ENCODE measurements around the gene SLC44A3. TPM values are rescaled to one million over a fixed set of nuclear protein-coding genes. Genes with fewer than 3 reads are reported as not detected.

The SLC44A3 gene
- total and polyA plus RNA-seq, 10 donors, result 0.28 to 4.0 (median 0.95) TPM

- Histone ChIP-seq H3K4me1 (peaks cover 0 to 13% (median 3%) of the 10 kb centered on the region in 6 donors), H3K27ac (no peak overlapping the region), H3K36me3 (no peaks in the 10 kb centered on the region), H3K9me3 (no peaks in the 10 kb centered on the region), H3K27me3 (replicated peaks in 1 of 7) (peaks cover 0 to 8% (median 0%) of the 10 kb centered on the region in 7 donors), H3K4me3 (no peak overlapping the region)
- no peak for DNase-seq
- intact Hi-C loops (cut with DNase I; ENCODE audit: low total_unique reads), result no loop called here
- TF ChIP-seq POLR2A (IDR thresholded peaks at IDR 0.05), result no peak
- TF ChIP-seq CTCF (IDR thresholded peaks at IDR 0.05 in 8 of 11, conservative IDR thresholded peaks at IDR 0.05 in 3 of 11), result no peak
These were observed 8.1 kb downstream of the SLC44A3 start for GRCh38 chr1:94828251-94828650.

GRCh38 chr1:94831641-94832040, 11.5 kb downstream of the SLC44A3 start:
- H3K9me3 ChIP-seq, result no peaks in the 10 kb centered on the region

GRCh38 chr1:94832446-94832845, 12.3 kb downstream of the SLC44A3 start:
- Histone ChIP-seq H3K27ac (no peak overlapping the region), H3K9me3 (no peaks in the 10 kb centered on the region), H3K27me3 (replicated peaks in 1 of 7) (peaks cover 0 to 5% (median 0%) of the 10 kb centered on the region in 7 donors), H3K4me1 (peaks cover 0 to 13% (median 3%) of the 10 kb centered on the region in 6 donors), H3K4me3 (no peak overlapping the region), H3K36me3 (no peaks in the 10 kb centered on the region)
- intact Hi-C loops (cut with DNase I; ENCODE audit: low total_unique reads), result no loop called here
- no peak for TF ChIP-seq POLR2A (IDR thresholded peaks at IDR 0.05)
- no peak for TF ChIP-seq POLR2AphosphoS5 (IDR thresholded peaks at IDR 0.05)
- no peak for TF ChIP-seq CTCF (IDR thresholded peaks at IDR 0.05 in 8 of 11, conservative IDR thresholded peaks at IDR 0.05 in 3 of 11)
- WGBS, 5 donors, result 69 to 100% (median 91%) methylated on average over 1 of the region's 1 CpG
- DNase-seq, result no peak

More at GRCh38 chr1:94831641-94832040, 11.5 kb downstream of the SLC44A3 start:
- Histone ChIP-seq H3K4me1 (peaks cover 0 to 13% (median 3%) of the 10 kb centered on the region in 6 donors), H3K36me3 (no peaks in the 10 kb centered on the region), H3K27me3 (replicated peaks in 1 of 7) (peaks cover 0 to 5% (median 0%) of the 10 kb centered on the region in 7 donors), H3K4me3 (no peak overlapping the region), H3K27ac (no peak overlapping the region)
- no peak for DNase-seq
- no peak for TF ChIP-seq CTCF (IDR thresholded peaks at IDR 0.05 in 8 of 11, conservative IDR thresholded peaks at IDR 0.05 in 3 of 11)
- peak in 1 of 3 donors; percentile 26 for TF ChIP-seq POLR2AphosphoS5 (IDR thresholded peaks at IDR 0.05)
- no peak for TF ChIP-seq POLR2A (IDR thresholded peaks at IDR 0.05)
- WGBS, 5 donors, result 42 to 51% (median 44%) methylated on average over 6 of the region's 6 CpGs
- intact Hi-C loops (cut with DNase I; ENCODE audit: low total_unique reads), result no loop called here

GRCh38 chr1:94832931-94833585, 12.9 kb downstream of the SLC44A3 start:
- no peak for DNase-seq
- Histone ChIP-seq H3K36me3 (no peaks in the 10 kb centered on the region), H3K4me1 (peaks cover 0 to 13% (median 3%) of the 10 kb centered on the region in 6 donors), H3K27me3 (replicated peaks in 1 of 7) (peaks cover 0 to 5% (median 0%) of the 10 kb centered on the region in 7 donors), H3K9me3 (no peaks in the 10 kb centered on the region), H3K4me3 (no peak overlapping the region), H3K27ac (no peak overlapping the region)
- 87 to 92% (median 89%) methylated on average over 6 of the region's 6 CpGs for WGBS, 5 donors
- intact Hi-C loops (cut with DNase I; ENCODE audit: low total_unique reads), result no loop called here
- TF ChIP-seq CTCF (IDR thresholded peaks at IDR 0.05 in 8 of 11, conservative IDR thresholded peaks at IDR 0.05 in 3 of 11) (no peak), POLR2AphosphoS5 (IDR thresholded peaks at IDR 0.05) (no peak), POLR2A (IDR thresholded peaks at IDR 0.05) (no peak)

Data from spleen (tissue), 11 donors.